ENCODE measurements around the gene MAPKAPK3.

MAPKAPK3 gene

GRCh38 chr3:50689558-50689957 is 72.6 kb downstream of the MAPKAPK3 start:
- no peak for DNase-seq (ENCODE audit: low spot score)

- no peak for DNase-seq (ENCODE audit: low spot score)
Observed at GRCh38 chr3:50695031-50695430, 78.1 kb downstream of the MAPKAPK3 start.

- DNase-seq (ENCODE audit: low spot score), result no peak
Observed at GRCh38 chr3:50696276-50696675, 79.3 kb downstream of the MAPKAPK3 start.

GRCh38 chr3:50698269-50698668 is 81.3 kb downstream of the MAPKAPK3 start:
- no peak for DNase-seq (ENCODE audit: low spot score)
